ENCODE measurements around the gene CNTN4.

DNA sequence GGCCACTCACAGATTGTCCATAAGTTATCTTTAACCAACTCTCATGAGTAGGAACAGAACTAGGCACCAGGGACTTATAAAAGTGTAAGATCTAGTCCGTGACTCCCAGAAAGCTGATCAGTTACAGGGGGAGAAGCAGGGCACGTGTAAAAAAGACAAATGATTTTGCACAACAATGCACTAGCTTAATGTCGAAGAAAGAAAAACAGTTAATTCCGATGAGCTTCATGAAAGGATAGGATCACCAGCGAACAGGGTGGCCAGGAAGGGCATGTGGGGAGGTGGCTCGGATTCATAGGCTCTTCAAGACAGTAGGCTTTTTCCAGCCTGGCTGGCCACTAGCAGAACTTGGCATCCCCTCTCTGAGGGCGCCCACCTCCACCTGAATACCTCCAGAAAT is 921.5 kb downstream of the CNTN4 start:
- TF ChIP-seq, protein P1, sequence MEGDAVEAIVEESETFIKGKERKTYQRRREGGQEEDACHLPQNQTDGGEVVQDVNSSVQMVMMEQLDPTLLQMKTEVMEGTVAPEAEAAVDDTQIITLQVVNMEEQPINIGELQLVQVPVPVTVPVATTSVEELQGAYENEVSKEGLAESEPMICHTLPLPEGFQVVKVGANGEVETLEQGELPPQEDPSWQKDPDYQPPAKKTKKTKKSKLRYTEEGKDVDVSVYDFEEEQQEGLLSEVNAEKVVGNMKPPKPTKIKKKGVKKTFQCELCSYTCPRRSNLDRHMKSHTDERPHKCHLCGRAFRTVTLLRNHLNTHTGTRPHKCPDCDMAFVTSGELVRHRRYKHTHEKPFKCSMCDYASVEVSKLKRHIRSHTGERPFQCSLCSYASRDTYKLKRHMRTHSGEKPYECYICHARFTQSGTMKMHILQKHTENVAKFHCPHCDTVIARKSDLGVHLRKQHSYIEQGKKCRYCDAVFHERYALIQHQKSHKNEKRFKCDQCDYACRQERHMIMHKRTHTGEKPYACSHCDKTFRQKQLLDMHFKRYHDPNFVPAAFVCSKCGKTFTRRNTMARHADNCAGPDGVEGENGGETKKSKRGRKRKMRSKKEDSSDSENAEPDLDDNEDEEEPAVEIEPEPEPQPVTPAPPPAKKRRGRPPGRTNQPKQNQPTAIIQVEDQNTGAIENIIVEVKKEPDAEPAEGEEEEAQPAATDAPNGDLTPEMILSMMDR (IDR thresholded peaks at IDR 0.05; ENCODE audit: borderline replicate concordance, extremely low read depth, low read length, poor library complexity, severe bottlenecking) = no peak
- TF ChIP-seq EZH2 (IDR thresholded peaks at IDR 0.05; ENCODE audit: borderline replicate concordance, low read depth, low read length, severe bottlenecking) = no peak

Measured in DND-41 (cell line).